Thyroid gland (tissue), 4 donors: ENCODE measurements around the gene ACSS3.

Source experiments
- POLR2A ChIP-seq, 2 donors: fragments of 450-650 bp; IDR thresholded peaks; one replicate each; pipeline ENCODE4 v1.6.1; 2017; ENCODE audit warnings: antibody characterized with exemption in 2 of 2, mild to moderate bottlenecking in 2 of 2, moderate library complexity in 1 of 2
- TF ChIP-seq, protein P1 (sequence below), 6 experiments: fragments of 200-600 bp in 3 of 6; fragments of 450-650 bp in 3 of 6; sonication (generic) in 3 of 6; IDR thresholded peaks; one replicate each; pipeline ENCODE4 v1.5.1; 2016 to 2019; ENCODE audit warnings: antibody characterized with exemption in 6 of 6, mild to moderate bottlenecking in 2 of 6, inconsistent platforms in 1 of 6, moderate library complexity in 1 of 6

DNA sequence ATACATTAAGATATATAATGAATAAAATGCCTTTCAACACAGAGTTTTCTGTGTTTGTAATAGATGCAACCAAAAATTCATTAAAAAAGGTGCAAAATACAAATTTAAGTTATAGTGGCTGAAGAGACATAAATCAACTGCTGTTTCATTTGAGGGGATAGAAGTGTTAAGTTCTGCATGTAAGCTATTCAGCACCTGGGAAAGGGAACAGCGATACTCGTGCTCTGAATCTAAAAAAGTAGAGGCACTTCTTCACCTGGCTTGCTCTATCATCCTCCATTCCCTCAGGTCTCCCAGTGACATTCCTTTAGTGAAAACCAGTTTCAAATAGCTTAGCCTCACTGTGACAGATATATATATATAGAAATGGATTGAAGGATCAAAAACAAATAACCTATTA lies 222.6 kb downstream of the ACSS3 start:
- no peak for TF ChIP-seq POLR2A (IDR thresholded peaks at IDR 0.05)
- TF ChIP-seq, protein P1, sequence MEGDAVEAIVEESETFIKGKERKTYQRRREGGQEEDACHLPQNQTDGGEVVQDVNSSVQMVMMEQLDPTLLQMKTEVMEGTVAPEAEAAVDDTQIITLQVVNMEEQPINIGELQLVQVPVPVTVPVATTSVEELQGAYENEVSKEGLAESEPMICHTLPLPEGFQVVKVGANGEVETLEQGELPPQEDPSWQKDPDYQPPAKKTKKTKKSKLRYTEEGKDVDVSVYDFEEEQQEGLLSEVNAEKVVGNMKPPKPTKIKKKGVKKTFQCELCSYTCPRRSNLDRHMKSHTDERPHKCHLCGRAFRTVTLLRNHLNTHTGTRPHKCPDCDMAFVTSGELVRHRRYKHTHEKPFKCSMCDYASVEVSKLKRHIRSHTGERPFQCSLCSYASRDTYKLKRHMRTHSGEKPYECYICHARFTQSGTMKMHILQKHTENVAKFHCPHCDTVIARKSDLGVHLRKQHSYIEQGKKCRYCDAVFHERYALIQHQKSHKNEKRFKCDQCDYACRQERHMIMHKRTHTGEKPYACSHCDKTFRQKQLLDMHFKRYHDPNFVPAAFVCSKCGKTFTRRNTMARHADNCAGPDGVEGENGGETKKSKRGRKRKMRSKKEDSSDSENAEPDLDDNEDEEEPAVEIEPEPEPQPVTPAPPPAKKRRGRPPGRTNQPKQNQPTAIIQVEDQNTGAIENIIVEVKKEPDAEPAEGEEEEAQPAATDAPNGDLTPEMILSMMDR (IDR thresholded peaks at IDR 0.05): no peak
